DMS153 treated with DMSO at 0.1 percent for 48 hours (cell line): ENCODE data around the gene TMX2.

Source experiments
- DNase-seq: peaks from one replicate; lab custom pipeline; 2025; ENCODE audit not compliant: unreplicated experiment; lab: John Stamatoyannopoulos, UW

TMX2 gene

DNA sequence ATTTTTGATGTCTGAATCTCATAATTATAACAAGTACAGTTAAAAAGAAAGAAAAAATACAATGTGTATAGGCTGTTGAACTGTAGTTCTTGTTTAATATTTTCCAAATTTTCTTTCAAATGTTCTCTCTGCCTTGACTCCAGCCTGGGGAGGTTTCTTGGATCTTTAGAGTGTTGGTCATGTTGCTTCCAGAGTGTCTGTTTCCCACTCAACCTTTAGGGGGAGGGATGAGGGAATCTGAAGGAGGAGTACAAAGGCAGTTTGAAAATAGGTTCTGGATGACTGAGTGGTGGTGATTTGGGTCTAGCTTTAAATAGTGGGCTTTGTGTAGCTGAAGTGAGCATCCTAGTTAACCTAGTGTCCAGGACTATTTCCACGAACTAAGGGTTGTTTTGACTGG is 51.2 kb downstream of the TMX2 start:
- DNase-seq: no peak

DNA sequence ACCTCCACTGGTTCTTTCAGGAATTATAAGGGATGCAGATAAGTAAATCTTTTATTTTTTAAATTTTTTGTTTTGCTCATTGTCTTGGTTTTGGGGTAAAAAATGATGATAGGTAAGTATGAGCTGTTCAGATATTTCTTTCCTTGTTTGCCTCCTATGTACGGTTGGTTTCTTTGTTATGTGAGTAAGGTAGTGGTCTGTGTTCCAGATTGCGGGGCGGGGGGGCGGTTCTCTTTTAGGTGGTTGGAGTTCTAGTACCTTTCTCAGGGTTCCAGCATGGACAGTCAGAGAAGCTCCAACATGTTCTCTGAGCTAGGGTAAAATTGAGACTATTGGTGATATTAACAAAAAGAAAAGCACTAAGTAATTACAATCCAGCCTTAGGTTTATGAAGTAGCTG is 51.6 kb downstream of the TMX2 start:
- DNase-seq: no peak

GRCh38 chr11:57764566-57764965 is 52.2 kb downstream of the TMX2 start:
- no peak for DNase-seq

GRCh38 chr11:57764972-57765371 is 52.6 kb downstream of the TMX2 start:
- no peak for DNase-seq

DNA sequence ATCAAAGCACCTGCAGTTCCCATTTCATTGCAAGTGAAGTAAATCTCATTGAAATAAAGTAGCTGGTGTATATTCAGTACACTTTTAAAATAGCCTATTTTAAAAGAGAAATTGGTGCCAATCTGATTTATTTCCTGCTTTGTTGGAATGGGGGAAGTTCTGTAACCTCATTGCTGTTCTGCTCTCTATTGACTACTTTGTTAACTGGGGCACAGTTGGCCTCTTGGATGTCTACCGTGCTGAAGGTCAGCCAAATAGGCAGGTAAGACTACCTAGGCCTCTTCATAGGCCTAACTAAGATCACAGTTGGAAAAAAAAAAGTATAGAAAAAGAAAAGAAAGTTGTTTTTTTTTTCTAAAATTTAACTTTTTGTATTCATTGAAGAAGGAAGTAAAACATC is 58.4 kb downstream of the TMX2 start:
- no peak for DNase-seq

GRCh38 chr11:57771365-57771764 is 59.0 kb downstream of the TMX2 start:
- no peak for DNase-seq

DNA sequence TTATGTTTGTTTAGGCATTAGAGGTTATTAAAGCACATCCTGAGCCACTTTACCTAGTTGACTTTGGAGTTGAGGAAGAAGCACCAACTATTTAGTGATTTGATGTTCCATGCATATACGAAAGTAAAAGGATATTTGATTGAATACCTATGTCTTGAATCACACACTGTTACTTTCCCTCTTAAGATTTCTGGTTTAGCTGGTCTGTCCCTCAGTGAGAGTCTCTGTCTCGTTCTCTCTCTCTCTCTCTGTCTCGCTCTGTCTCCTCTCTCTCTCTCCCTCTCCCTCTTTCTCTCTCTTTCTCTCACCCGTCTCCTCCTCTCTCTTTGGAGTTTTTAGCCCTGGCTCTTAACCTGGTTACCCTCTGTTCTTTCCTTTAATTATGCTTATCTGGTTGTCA is 60.2 kb downstream of the TMX2 start:
- DNase-seq: no peak

- no peak for DNase-seq
Observed at GRCh38 chr11:57773026-57773598, 60.7 kb downstream of the TMX2 start.

DNA sequence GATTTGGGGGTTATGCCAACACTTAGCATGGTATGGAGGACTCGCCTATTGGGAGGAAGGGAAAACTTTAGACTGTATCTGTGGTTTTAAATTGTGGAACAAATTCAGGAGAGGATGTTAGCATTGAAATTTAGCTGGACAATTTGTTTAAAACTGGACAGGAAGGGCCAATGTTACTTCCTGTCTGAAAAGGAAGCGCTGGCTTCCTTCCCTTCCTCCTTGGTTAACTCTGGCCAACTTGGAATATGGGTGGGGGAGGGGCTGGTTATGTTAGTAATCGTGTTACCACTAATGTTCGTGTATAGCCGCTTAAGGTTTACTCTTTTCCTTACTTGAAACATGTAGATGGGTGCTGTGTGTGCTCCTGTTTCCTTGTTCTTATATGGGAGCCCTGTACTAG is 63.1 kb downstream of the TMX2 start:
- DNase-seq: no peak

DNA sequence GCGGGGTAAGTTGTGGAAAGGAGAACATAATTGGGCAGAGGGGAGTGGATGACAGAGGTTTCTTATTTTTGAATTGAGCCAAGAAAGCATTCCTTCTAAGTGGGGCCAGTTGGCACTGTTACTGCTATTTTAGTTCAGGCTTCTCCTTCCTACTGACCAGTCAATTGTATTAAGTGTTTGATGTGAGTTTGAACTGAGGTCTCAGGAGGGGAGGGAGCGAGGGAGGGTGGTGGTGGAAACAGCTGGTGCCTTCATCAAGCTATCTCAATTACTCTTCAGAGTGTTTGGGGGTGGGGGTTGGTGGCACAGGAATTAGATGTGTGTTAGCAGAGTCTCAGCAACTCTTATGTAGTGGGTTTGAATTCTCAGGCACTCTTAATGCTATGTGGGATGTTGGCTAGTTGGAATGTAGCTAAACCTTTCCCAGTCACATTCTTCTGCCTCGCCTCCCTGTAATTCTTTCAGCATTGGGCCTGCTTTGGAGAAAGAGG is 63.7 kb downstream of the TMX2 start:
- no peak for DNase-seq

DNA sequence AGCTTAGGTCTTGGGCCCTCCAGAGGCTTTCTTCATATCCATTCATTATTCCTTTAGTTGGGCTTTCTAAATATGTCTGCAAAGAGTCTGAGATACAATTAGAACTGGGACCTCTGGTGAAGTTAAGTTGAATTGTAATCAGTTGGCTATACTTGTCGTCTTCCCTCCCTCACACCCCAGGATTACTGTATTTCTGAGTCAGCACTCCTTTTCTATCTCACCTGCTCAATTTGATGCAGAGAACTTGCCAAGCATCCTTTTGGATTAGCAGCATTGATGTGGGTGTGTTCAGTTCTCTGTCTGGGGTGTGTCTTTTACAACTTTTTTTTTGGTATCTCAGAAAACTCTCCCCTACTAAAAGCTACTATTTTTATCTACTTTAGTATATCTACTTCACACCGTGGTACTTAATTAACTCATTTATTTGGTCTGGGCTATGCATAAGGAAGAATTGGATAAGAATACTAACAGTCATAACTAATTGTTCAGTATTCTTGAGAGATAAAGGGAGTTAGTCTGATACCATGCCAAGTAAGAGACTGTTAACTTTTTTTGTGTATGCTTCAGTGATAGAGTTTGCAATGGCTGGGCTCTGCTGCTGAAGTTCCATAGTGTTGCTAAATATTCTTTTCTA is 64.3 kb downstream of the TMX2 start:
- DNase-seq: no peak

DNA sequence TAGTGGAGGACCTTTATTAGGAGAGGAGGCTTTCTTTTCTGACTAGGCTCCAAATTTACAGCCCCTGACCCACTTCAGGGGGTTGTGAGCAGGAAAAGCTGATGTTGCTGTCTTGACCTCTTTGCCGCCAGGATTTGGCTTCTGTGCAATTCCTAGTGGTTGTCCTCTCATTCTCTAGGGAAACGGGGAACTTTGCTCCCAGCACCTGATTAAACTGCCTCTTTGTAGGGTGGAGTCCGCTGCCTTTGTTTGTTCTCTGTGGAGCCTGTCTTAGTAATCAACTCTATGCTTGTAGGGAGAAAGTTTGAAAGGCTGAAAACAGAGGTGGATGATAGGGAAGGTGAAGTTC is 65.5 kb downstream of the TMX2 start:
- DNase-seq: no peak

GRCh38 chr11:57778318-57779037 is 66.1 kb downstream of the TMX2 start:
- peak; percentile 74 for DNase-seq

DNA sequence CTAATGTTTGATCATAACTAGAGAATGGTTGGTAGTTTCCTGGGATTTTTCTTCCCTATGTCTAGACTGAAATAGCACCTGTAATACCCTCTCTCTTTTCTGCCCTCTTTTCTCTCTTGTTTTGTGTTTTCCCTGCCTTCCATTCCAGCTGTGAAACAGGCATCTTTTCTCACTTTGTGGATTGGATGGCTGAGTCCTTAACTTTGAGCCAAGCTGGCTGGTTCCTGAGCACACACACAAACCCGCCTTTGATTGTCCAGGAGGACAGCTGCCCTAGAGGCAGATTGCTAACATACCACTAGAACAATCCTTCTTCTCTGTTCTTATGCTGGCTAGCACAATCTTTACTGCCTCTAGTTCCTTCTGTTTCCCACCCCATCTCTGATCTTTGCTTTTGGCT is 66.9 kb downstream of the TMX2 start:
- DNase-seq: no peak

- no peak for DNase-seq
Observed at GRCh38 chr11:57781529-57781943, 69.1 kb downstream of the TMX2 start.

DNA sequence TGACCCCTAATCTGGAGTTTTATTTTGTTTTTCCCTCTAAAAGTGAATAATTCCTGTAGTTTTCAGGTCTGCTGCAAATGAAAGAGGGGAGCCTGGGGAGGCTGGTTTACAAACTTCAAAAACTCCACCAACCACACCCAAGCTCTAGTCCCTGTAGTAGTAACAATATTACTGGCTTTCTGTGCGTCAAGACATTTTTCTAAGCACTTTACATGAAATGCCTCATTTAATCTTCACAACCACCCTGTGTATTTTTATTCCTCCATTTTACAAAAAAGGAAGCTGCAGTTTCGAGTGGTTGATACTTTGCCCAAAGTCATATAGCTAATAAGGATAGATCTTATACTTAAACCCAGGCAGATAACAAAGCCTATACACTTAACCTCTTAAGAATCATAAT is 72.7 kb downstream of the TMX2 start:
- no peak for DNase-seq

DNA sequence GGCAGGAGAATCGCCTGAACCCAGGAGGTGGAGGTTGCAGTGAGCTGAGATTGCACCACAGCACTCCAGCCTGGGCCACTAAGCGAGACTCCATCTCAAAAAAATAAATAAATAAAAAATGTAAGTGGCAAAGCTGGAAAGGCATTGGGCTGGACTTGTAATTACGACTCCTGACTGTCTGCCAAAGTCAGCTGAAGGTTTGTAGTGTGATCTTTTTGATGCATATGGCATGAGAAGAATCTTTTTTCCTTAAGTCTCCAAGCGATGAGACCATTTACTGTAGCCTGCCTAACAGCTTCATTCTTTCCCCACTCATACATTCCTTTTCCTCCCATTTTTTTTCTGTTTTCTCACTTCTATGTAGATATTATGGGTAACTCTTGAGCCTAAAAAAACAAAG is 74.0 kb downstream of the TMX2 start:
- no peak for DNase-seq

DNA sequence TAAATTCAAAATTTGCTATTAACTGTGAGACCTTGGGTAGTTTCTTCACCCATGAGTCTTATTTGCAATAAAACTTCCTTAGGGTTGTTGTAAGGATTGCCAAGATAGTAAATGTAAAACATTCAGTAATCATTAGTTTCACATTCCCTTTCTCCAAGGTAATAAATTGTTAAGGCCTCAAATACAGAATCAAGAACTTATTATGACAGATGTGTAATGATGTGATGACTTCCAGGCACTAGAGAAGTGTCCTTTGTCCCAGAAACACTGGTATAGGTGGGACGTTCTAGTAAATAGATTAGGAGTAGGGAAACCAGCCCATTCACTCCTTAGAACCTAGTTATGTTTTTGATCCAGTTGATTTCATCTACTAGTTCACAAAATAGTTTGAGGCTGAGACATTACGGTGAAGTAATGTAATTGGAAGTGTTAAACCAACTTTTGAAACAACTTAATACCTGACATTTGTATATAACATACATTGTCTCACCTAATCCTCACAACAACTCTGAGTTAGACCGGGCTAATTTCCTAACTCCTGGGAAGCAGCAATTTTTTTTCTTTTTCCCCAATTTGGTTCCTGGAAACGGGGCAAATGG is 74.7 kb downstream of the TMX2 start:
- DNase-seq: no peak

DNA sequence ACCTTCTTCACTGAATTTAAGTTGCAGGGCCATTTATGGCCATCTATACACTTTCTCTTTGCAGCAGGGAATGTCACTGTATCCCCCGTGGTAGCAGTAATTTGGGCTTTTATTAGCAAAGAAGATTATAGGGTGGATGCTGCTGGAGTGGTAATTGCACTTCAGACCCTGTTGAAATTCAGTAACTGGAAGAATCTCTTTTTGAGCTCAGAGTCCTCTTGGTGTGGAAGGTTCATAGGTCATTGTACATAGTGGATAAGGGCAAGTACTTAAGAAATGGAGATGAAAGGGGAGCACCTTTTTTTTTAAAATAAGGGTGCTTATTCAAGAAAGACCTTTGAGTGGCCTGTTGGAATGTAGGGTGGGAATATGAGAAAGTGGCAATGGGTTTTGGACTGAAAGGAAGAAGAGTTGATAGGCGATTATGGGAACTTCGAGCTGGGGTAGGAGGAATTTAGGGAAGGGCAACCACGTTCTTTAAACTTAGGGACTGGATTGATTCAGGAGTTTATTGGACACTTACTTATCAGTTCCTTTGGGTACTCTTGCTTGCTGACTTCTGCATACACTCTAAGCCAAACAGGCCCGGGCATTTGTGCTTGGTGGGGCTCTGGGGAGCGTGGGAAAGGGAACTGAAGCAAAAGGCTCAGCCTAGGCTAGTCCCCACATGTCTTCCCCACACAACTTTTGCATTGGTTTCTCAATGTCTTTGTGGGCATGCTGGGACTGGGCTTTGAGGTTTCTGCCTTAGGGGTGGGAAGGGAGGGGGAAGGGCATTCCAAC is 75.7 kb downstream of the TMX2 start:
- DNase-seq: no peak

DNA sequence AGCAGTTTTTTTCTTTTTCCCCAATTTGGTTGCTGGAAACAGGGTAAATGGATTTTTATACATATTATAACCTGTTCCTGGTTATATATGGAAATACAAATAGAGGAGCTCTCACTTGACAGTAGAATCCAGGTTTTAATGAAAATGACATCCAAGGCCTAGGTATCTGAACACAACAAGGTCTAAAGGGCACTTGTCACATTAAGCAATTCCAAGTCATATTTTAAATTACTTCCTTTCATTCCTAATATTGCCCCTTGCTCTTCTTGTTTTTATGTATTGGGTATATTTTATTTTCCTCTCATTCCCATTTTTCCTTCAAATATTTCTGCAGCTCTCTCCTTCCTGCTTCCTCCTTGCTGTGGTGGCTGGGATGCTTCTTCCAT is 76.3 kb downstream of the TMX2 start:
- DNase-seq: no peak
